ENCODE data around the gene VASP. TPM values are rescaled to one million over a fixed set of nuclear protein-coding genes. Genes with fewer than 3 reads are reported as not detected.

The VASP gene
- total RNA-seq, 1 donor from 2014 or later = 51.9 TPM

GRCh38 chr19:45464274-45464673 is 43.0 kb upstream of the VASP start:
- H3K27me3 Mint-ChIP-seq = peaks cover 6% of the 10 kb centered on the region
- no peak for DNase-seq (ENCODE audit: extremely low spot score, unreplicated experiment)
- H3K4me1 Mint-ChIP-seq (ENCODE audit: unreplicated experiment) = no peaks in the 10 kb centered on the region
- no peaks in the 10 kb centered on the region for H3K36me3 Mint-ChIP-seq
- H3K9me3 Mint-ChIP-seq = no peaks in the 10 kb centered on the region
- H3K4me3 Mint-ChIP-seq = no peak overlapping the region
- peak overlapping the region; percentile 1 for H3K27ac Mint-ChIP-seq
- TF ChIP-seq CTCF (conservative IDR thresholded peaks at IDR 0.05) = no peak

GRCh38 chr19:45464852-45465441 is 42.3 kb upstream of the VASP start:
- no peaks in the 10 kb centered on the region for H3K4me1 Mint-ChIP-seq (ENCODE audit: unreplicated experiment)
- H3K27me3 Mint-ChIP-seq = peaks cover 12% of the 10 kb centered on the region
- DNase-seq (ENCODE audit: extremely low spot score, unreplicated experiment) = no peak
- no peaks in the 10 kb centered on the region for H3K36me3 Mint-ChIP-seq
- H3K4me3 Mint-ChIP-seq = peak overlapping the region; percentile 0
- TF ChIP-seq CTCF (conservative IDR thresholded peaks at IDR 0.05) = no peak
- H3K27ac Mint-ChIP-seq = peak overlapping the region; percentile 1
- H3K9me3 Mint-ChIP-seq = no peaks in the 10 kb centered on the region

GRCh38 chr19:45467115-45467455 is 40.2 kb upstream of the VASP start:
- no peaks in the 10 kb centered on the region for H3K9me3 Mint-ChIP-seq
- peak overlapping the region; percentile 92 for H3K27ac Mint-ChIP-seq
- H3K4me1 Mint-ChIP-seq (ENCODE audit: unreplicated experiment) = no peaks in the 10 kb centered on the region
- H3K36me3 Mint-ChIP-seq = no peaks in the 10 kb centered on the region
- peak overlapping the region; percentile 94 for H3K4me3 Mint-ChIP-seq
- DNase-seq (ENCODE audit: extremely low spot score, unreplicated experiment) = no peak
- TF ChIP-seq CTCF (conservative IDR thresholded peaks at IDR 0.05) = no peak
- H3K27me3 Mint-ChIP-seq = peaks cover 26% of the 10 kb centered on the region

GRCh38 chr19:45467456-45468158 is 39.7 kb upstream of the VASP start, which contains the start of gene FOSB:
TSS of gene FOSB (plus strand) at chr19:45467996. CDS start at chr19:45468587, 591 bp downstream.
- Mint-ChIP-seq H3K27me3 (peaks cover 31% of the 10 kb centered on the region), H3K4me1 (ENCODE audit: unreplicated experiment) (peaks cover 4% of the 10 kb centered on the region), H3K4me3 (peak within 1 kb of the TSS; percentile 94), H3K27ac (peak within 1 kb of the TSS; percentile 92), H3K9me3 (no peaks in the 10 kb centered on the region), H3K36me3 (peaks cover under 1% of the 10 kb centered on the region)
- peak; percentile 95 for DNase-seq (ENCODE audit: extremely low spot score, unreplicated experiment)
- TF ChIP-seq CTCF (conservative IDR thresholded peaks at IDR 0.05) = peak; percentile 19

GRCh38 chr19:45468159-45468651 is 39.1 kb upstream of the VASP start:
- Mint-ChIP-seq H3K27me3 (peaks cover 37% of the 10 kb centered on the region), H3K4me3 (peak overlapping the region; percentile 94), H3K36me3 (peaks cover 4% of the 10 kb centered on the region), H3K9me3 (no peaks in the 10 kb centered on the region), H3K27ac (peak overlapping the region; percentile 92), H3K4me1 (ENCODE audit: unreplicated experiment) (peaks cover 8% of the 10 kb centered on the region)
- DNase-seq (ENCODE audit: extremely low spot score, unreplicated experiment) = no peak
- no peak for TF ChIP-seq CTCF (conservative IDR thresholded peaks at IDR 0.05)
